ENCODE data around the gene VPS41.

VPS41 gene

DNA sequence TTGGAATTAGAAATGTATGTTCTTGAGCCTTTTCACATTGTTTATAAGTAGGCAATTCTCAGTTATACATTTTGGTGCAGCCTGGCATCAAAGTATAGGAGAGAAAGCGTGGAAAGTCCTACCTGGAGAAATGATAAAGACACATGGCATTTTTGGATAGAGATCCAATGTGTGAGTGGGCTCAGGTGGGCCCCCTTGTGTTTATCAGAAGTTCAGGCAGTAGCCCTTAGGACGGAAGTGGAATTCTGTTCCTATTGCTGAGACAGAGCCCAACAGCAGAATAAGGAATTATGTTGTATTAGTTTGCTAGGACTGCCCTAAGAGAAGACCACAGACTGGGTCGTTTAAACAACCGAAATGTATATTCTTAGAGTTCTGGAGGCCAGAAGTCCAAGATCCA is 192.6 kb downstream of the VPS41 start:
- DNase-seq: no peak

GRCh38 chr7:38709123-38709522 is 199.9 kb downstream of the VPS41 start:
- no peak for DNase-seq

- DNase-seq: no peak
Observed at GRCh38 chr7:38704751-38705150, 204.2 kb downstream of the VPS41 start.

DNA sequence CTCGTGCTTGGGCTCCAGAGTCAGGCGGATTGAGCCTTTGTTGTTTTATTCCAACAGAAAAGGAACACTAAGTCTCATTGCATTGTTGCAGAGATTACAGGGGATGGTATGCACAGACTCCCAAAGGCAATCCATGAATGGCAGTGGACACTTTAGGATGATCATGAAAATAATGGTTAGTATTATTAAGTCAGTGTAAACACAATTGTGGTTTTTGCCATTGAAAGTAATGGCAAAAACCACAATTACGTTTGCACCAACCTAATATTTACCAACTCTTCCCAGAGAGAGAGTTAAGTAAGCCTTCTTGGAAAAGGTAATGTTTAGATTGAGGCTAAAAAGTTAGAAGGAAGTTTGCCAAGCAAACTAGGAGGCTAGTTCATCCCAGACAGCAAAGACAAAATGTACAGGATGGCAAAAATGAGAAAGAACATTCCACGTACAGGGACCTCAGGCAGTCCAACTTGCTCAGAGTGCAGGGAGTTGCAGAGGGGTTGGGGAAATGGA is 204.9 kb downstream of the VPS41 start:
- DNase-seq: no peak

DNA sequence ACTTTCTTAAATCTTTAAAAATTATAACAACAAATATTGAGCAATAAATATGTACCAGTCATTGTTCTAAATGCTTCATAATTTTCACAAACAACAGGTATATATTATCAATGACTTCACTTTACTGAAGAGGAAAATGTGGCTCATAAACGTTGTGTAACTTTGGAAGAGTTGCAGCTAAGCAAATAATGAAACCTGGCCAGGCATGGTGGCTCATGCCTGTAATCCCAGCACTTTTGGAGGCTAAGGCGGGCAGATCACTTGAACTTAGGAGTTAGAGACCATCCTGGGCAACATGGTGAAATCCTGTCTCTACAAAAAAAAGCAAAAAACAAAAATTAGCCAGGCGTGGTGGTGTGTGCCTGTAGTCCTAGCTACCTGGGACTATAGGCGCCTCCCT is 205.9 kb downstream of the VPS41 start:
- no peak for DNase-seq

- no peak for DNase-seq
Observed at GRCh38 chr7:38702002-38702535, 206.9 kb downstream of the VPS41 start.

DNA sequence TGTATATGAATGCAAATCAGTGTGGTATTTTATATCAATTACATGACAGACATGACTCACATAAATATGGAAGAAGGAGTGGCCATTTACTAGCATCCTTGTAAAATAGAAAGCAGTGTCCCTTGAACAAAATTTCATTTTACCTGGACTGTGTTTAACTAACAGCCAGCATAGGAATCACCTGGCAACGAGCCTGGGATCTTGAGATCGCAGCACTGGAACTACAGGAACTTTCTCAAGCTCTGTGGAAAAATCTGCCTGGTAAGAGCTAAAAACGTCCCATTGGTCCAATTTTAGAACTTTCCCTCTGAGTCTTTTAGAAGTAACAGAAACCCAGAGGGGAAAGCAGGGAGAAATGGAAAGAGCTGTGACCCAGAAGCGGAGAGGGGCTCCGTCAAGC is 208.9 kb downstream of the VPS41 start:
- DNase-seq: no peak

DNA sequence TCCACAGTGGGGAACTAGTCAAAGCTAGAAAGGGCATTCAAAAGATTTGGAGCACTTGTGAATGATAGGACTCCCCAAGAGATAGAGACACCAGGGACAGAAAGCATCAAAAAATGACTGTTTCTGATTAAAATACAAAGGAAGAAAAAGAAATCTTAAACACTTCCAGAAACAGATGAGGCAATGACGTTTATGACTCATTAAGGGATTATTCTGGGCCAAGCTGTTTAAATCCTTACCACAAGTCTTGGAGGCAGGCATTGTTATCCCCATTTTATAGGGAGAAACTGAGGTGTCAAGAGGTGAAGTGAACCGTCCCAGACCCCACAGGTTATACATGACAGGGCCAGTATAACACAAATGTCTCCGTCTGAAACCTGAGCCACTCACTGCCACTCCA is 209.5 kb downstream of the VPS41 start:
- no peak for DNase-seq

GRCh38 chr7:38694326-38694725 is 214.7 kb downstream of the VPS41 start:
- no peak for DNase-seq

DNA sequence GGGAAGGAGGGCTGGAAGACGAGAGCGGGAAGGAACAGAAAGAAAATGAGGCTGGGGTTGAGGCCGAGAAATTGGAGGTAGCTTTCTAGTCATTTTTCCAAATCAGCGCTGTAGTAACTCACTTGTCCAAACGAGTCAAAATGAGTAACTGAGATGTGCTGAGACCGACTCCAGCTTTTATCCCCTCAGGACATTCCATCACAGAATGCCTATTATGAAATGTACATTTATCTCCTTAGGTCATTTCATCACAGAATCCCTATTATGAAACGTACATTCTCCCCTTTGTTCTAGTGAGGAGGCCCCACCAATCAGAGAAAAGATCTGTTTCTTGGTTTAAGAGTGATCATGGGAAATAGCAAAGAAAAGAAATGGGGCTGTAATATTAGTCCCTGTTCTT is 222.1 kb downstream of the VPS41 start:
- DNase-seq: no peak

GRCh38 chr7:38685851-38686250 is 223.1 kb downstream of the VPS41 start:
- DNase-seq: no peak

DNA sequence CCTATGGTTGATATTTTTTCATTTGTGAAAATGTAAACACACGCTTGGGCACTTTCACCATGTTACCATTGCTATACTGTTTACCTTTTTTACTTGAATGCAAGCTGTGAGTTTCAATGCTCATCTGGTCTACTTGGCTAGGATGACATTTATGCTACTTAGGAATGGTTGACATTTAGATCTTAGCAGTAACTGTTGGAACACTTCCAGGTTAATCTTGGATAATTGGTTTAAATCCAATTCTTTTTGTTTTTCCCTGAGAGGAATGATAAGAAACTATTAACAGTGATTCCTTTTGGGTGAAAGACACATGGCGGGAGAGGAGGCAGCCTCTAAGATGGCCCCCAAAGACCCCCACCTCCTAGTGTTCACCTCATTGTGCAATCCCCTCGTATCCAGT is 226.4 kb downstream of the VPS41 start:
- no peak for DNase-seq

- no peak for DNase-seq
Observed at GRCh38 chr7:38681882-38682281, 227.1 kb downstream of the VPS41 start.

GRCh38 chr7:38679419-38679818 is 229.6 kb downstream of the VPS41 start:
- DNase-seq: no peak

DNA sequence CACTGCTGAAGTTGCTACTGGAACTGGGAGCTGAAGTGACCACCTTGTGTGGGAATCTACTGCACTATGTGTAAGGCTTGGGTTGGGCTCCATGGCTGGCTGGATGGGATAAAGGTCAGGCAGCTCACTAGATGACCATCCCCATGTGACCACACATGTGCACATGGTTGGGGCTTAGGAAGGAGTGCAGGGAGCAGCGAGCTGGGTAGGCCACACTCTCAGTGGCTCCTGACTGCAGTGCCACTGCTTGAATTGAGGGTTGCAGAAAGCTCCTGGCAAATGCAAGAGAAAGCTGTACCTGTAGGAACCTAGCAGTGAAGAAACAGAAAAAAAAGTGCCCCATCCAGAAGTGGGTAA is 230.3 kb downstream of the VPS41 start:
- no peak for DNase-seq

DNA sequence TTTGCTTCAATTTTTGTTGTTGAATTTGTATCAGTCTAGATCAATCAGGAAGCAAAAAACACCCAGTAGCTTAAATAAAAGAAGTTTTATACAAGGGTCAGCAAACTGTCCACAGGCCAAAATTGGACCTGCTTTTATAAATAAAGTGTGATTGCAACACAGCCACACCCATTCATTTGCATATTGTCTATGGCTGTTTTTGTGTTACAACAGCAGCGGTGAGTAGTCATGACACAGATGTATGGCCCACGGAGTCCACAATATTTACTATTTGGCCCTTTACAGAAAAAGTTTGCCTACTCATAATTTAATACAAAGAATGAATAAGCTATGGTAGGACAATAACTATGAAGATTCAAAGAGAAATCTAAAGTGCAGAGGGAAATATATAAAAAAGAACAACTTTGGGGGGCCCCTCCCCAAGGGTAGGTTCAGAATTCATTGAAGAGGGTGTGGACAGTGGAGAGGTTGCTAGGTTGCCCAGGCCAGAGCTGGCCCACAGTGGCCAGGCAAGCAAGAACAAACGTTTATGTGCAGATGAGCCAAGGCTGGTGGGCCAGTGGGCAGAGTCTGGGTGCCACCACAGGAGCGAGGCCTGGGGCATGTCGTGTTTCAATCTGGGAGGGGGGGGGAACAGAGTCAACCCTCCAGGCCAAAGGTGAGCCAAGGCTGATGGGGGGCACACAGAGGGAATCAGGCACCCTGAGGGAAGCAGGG is 230.9 kb downstream of the VPS41 start:
- DNase-seq: no peak

GRCh38 chr7:38675494-38676106 is 233.4 kb downstream of the VPS41 start:
- DNase-seq: no peak

DNA sequence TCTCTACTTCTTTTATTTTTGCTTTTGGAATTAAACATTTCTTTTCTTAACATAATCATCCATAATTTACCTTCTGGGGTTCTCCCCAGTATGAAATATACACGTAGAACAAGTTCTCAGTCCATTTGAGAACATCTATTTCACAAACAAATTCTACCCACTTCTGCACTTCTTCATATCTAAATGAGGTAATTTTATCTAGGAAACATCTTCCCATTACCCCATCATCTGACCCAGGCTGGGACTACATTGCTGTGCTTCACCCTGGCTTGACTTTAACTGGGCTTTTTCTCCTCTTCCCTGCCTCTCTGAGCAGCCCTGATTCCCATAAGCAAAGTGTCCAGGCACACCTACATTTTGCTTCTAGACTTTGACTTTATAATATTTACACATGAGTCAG is 234.5 kb downstream of the VPS41 start:
- no peak for DNase-seq

DNA sequence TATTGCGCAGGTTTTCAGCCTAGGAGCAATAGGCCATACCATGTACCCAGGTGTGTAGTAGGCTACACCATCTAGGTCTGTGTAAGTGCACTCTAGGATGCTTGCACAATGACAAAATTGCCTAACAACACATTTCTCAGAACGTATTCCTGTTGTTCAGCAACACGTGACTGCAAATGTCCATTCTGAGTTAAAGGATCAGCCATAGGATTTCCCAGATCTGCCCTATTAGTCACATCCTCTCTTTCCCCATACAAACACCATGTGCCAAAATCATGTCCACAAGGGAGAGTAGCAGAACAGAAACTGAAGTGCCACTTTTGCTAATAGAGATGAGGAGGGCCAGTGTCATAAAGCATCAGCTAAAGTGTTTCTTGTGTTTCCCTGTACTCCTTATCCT is 235.2 kb downstream of the VPS41 start:
- DNase-seq: no peak
